Brain microvascular endothelial cell (primary cell): ENCODE measurements around the gene DENND1C.
A peak's percentile ranks its signal among the peaks of the same experiment; 100 is the strongest.

Experiments used
- DNase-seq: peaks from one replicate; pipeline ENCODE4 v3.0.0-alpha.2; 2020
- H3K27ac ChIP-seq: fragments of 250-450 bp; sonication (Bioruptor Pico); 2 replicates; pipeline ENCODE4 v1.5.1; 2020; ENCODE audit warnings: mild to moderate bottlenecking, moderate library complexity
- H3K27me3 ChIP-seq: fragments of 250-450 bp; sonication (Bioruptor Pico); replicated peaks from 2 replicates; pipeline ENCODE4 v1.5.1; 2020; ENCODE audit warnings: mild to moderate bottlenecking
- H3K36me3 ChIP-seq: fragments of 250-450 bp; sonication (Bioruptor Pico); replicated peaks from 2 replicates; pipeline ENCODE4 v1.5.1; 2020; ENCODE audit warnings: mild to moderate bottlenecking
- H3K4me3 ChIP-seq: 2 replicates; pipeline ENCODE4 v1.5.1; 2011; ENCODE audit warnings: low read depth, mild to moderate bottlenecking, control low read depth, low read length, moderate library complexity
- CTCF ChIP-seq: IDR thresholded peaks from 2 replicates; pipeline ENCODE4 v1.5.1; 2011; ENCODE audit warnings: low read depth, mild to moderate bottlenecking, moderate library complexity, low read length, control low read depth, inconsistent platforms; ENCODE audit errors: missing control alignments
- in situ Hi-C: cut with HindIII; loops from 2 replicates; pipeline ENCODE4 v1.10.0; 2017; ENCODE audit warnings: low sequenced_read_pairs, low pct_ligation_motif_present

The DENND1C gene

DNA sequence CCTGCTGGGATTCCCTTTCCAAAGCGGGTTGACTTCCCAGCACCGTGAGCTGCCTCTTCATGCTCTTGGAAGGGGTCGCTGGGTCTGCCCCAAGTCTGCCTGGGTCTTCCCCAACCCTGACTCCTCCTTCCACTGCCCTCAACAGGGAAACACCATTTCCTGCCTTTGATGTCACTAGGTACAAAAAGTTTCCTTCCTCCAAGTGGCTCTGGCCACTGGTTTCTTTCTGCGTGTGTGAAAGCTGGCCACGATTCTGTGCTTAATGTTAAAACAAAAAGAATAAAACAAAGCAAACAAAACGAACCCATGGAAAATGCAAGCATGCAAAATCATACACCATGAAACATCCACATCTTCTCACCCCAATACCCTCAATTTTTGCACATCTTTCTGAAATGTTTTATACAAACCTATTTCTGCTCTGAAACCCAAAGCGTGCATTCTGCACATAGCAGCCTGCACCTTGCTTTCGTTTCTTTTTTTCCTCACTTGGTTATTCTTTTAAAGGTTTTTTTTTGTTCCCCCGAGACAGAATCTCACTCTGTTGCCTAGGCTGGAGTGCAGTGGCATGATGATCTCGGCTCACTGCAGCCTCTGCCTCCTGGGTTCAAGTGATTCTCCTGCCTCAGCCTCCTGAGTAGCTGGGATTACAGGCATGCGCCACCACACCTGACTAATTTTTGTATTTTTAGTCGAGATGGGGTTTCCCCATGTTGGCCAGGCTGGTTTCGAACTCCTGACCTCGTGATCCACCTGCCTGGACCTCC is 36.7 kb upstream of the DENND1C start:
- no peak for TF ChIP-seq CTCF
- Histone ChIP-seq H3K36me3 (no peaks in the 10 kb centered on the region), H3K27me3 (no peaks in the 10 kb centered on the region), H3K4me3 (no peak overlapping the region), H3K27ac (no peak overlapping the region)
- no peak for DNase-seq
- in situ Hi-C loops: no loop called here

DNA sequence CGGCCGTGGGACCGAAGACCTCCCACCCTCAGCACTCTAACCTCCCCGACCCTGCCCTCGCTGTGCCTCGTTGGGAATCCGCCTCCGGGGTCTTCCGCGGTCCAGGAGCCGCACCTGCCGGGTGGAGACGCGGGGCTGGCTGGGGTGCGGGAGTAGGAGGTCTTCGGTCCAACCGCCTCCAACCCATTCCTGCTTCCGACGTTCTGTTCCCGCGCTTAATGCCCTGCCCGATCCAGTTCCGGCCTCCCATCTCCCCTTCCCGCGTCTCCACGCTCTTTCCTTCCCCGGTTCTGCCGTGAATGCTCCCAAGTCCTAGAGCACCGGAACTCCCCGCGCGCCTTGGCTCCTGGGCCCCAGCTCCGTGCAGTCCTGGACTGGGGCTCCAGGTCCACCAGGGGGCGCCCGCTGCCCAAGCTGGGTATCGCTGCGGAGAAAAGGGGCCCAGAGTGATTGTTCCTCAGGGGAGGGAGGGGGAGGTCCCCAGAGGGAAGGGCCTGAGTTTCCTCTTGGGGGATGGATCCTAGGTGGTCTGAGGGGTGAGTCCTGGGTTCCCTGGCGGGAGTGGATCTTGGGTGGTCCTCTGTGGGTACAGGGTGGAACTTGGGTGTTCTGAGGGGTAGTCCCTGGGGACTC is 35.2 kb upstream of the DENND1C start:
- Histone ChIP-seq H3K36me3 (no peaks in the 10 kb centered on the region), H3K27me3 (no peaks in the 10 kb centered on the region), H3K4me3 (peak overlapping the region; percentile 62), H3K27ac (no peak overlapping the region)
- in situ Hi-C loops: no loop called here
- DNase-seq: peak; percentile 64
- TF ChIP-seq CTCF: peak; percentile 98

DNA sequence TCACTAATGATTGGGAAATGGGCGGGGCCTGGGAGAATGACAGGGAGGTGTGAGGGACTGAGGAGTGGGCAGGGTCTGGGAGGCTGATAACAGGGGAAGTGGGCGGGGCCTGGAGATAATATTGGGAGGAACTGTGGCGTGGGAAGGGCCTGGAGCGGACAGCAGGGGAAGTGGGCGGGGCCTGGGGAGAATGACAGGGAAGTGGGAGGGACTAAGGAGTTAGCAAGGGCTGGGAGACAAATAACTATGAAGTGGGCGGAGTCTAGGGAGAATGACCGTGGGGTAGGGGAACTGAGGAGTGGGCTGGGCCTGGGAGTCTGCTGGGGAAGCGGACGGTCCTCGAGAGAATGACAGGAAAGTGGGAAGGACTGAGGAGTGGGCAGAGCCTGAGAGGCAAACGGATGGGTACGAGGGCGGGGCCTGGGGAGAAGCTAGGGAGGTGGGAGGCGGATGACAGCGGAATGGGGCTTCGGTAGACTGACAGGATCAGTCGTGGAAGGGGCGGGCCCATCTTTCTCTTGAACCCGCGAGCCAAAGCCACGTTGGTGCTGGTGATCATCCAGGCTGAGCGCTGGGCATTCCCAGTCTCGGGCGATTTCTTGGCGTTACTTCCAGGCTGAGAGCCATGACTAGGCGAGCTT is 34.6 kb upstream of the DENND1C start:
- Histone ChIP-seq H3K27ac (no peak overlapping the region), H3K27me3 (no peaks in the 10 kb centered on the region), H3K4me3 (peak overlapping the region; percentile 62), H3K36me3 (no peaks in the 10 kb centered on the region)
- DNase-seq: peak; percentile 94
- in situ Hi-C loops: no loop called here
- no peak for TF ChIP-seq CTCF

GRCh38 chr19:6514926-6515544 is 33.4 kb upstream of the DENND1C start:
- in situ Hi-C loops: no loop called here
- TF ChIP-seq CTCF: no peak
- no peak overlapping the region for H3K4me3 ChIP-seq

DNA sequence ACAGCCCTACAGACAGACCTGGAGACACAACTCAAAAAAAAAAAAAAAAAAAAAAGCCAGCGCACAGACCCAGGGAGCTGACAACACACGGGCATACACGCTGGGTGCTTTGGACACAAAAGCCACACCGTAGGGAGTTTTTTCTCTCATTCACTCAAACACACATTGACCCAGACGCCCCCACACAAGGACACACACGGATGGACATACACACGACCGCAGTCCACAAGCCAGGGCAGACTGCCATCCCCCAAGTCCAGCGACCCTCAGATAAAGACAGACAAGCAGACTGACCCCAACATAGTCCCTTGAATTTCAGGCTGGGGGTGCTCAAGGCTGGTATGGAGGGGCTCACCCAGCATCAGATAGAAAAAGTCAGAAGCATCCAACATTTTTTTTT is 32.5 kb upstream of the DENND1C start:
- H3K36me3 ChIP-seq: no peaks in the 10 kb centered on the region
- TF ChIP-seq CTCF: no peak
- no peaks in the 10 kb centered on the region for H3K27me3 ChIP-seq
- no peak overlapping the region for H3K4me3 ChIP-seq
- DNase-seq: no peak
- in situ Hi-C loops: no loop called here
- H3K27ac ChIP-seq: no peak overlapping the region

More at GRCh38 chr19:6514926-6515544, 33.4 kb upstream of the DENND1C start:
- no peaks in the 10 kb centered on the region for H3K36me3 ChIP-seq
- H3K27me3 ChIP-seq: no peaks in the 10 kb centered on the region
- no peak for DNase-seq
- no peak overlapping the region for H3K27ac ChIP-seq
